HL-60 (cell line): ENCODE data around the gene GEMIN4.

Experiments used
- DNase-seq, 2 experiments: peaks; one replicate each; pipeline ENCODE4 v3.0.0-alpha.2; 2010 to 2020; ENCODE audit warnings: low read depth in 1 of 2, low spot score in 1 of 2
- H3K27ac ChIP-seq: fragments of 250-450 bp; sonication (Bioruptor Pico); replicated peaks from 2 replicates; pipeline ENCODE4 v1.5.1; 2020; ENCODE audit warnings: mild to moderate bottlenecking, moderate library complexity
- H3K27me3 ChIP-seq: fragments of 250-450 bp; sonication (Bioruptor Pico); 2 replicates; pipeline ENCODE4 v1.5.1; 2021; ENCODE audit warnings: mild to moderate bottlenecking, moderate library complexity; ENCODE audit not compliant: insufficient read depth, poor library complexity, severe bottlenecking
- H3K4me3 ChIP-seq: replicated peaks from 2 replicates; pipeline ENCODE4 v1.5.1; 2011; ENCODE audit warnings: mild to moderate bottlenecking, control low read depth, low read length; ENCODE audit not compliant: insufficient read depth
- GABPA ChIP-seq: IDR thresholded peaks from 2 replicates; pipeline ENCODE4 v1.6.1; 2012; ENCODE audit warnings: low read depth
- POLR2AphosphoS5 ChIP-seq: IDR thresholded peaks from 2 replicates; pipeline ENCODE4 v1.6.1; 2012; ENCODE audit warnings: low read depth
- REST ChIP-seq: IDR thresholded peaks from 2 replicates; pipeline ENCODE4 v1.6.1; 2012; ENCODE audit warnings: low read depth; ENCODE audit not compliant: insufficient replicate concordance
- SPI1 ChIP-seq: IDR thresholded peaks from 2 replicates; pipeline ENCODE4 v1.6.1; 2012; ENCODE audit warnings: low read depth, mild to moderate bottlenecking, borderline replicate concordance
- TF ChIP-seq, protein P1 (sequence below): IDR thresholded peaks from one replicate; pipeline ENCODE4 v1.5.1; 2011; ENCODE audit warnings: low read length, control low read depth, inconsistent platforms; ENCODE audit not compliant: insufficient read depth

Gene GEMIN4

GRCh38 chr17:697682-698081, 54.4 kb downstream of the GEMIN4 start:
- Histone ChIP-seq H3K27ac (no peak overlapping the region), H3K27me3 (no peaks in the 10 kb centered on the region), H3K4me3 (no peak overlapping the region)
- no peak for TF ChIP-seq REST
- TF ChIP-seq, protein P1, sequence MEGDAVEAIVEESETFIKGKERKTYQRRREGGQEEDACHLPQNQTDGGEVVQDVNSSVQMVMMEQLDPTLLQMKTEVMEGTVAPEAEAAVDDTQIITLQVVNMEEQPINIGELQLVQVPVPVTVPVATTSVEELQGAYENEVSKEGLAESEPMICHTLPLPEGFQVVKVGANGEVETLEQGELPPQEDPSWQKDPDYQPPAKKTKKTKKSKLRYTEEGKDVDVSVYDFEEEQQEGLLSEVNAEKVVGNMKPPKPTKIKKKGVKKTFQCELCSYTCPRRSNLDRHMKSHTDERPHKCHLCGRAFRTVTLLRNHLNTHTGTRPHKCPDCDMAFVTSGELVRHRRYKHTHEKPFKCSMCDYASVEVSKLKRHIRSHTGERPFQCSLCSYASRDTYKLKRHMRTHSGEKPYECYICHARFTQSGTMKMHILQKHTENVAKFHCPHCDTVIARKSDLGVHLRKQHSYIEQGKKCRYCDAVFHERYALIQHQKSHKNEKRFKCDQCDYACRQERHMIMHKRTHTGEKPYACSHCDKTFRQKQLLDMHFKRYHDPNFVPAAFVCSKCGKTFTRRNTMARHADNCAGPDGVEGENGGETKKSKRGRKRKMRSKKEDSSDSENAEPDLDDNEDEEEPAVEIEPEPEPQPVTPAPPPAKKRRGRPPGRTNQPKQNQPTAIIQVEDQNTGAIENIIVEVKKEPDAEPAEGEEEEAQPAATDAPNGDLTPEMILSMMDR: no peak
- TF ChIP-seq GABPA: no peak
- no peak for TF ChIP-seq SPI1
- no peak for TF ChIP-seq POLR2AphosphoS5
- DNase-seq: no peak

- TF ChIP-seq, protein P1: no peak
- TF ChIP-seq POLR2AphosphoS5 (no peak), GABPA (no peak), REST (no peak), SPI1 (no peak)
- H3K4me3 ChIP-seq: no peak overlapping the region
- no peaks in the 10 kb centered on the region for H3K27me3 ChIP-seq
- no peak for DNase-seq
- no peak overlapping the region for H3K27ac ChIP-seq
Observed at GRCh38 chr17:696369-696768, 55.7 kb downstream of the GEMIN4 start.
